HepG2 (cell line): Measurements from ENCODE around the gene CBLC. TPM values are rescaled to one million over a fixed set of nuclear protein-coding genes. Genes with fewer than 3 reads are reported as not detected.

Experiments used
- GFI1 ChIP-seq: sonication (generic); formaldehyde crosslinking; IDR thresholded peaks from 2 replicates; pipeline ENCODE4 v1.5.0; 2020; ENCODE audit warnings: missing genetic modification reagents, mild to moderate bottlenecking, borderline replicate concordance
- GLI4 ChIP-seq: sonication (generic); formaldehyde crosslinking; IDR thresholded peaks from 2 replicates; pipeline ENCODE4 v1.5.1; 2020; ENCODE audit warnings: missing genetic modification reagents, mild to moderate bottlenecking, moderate library complexity, borderline replicate concordance
- KMT2B ChIP-seq: IDR thresholded peaks from 2 replicates; pipeline ENCODE4 v1.6.1; 2016; ENCODE audit warnings: missing genetic modification reagents, missing compliant biosample characterization
- REL ChIP-seq: sonication (generic); formaldehyde crosslinking; conservative IDR thresholded peaks from 2 replicates; pipeline ENCODE4 v1.8.0; 2022; ENCODE audit warnings: mild to moderate bottlenecking, missing genetic modification reagents, moderate library complexity
- SOX6 ChIP-seq, 2 experiments: fragments of 450-650 bp in 1 of 2; sonication (generic) in 1 of 2; formaldehyde crosslinking in 1 of 2; IDR thresholded peaks; 2 replicates each; pipeline versions ENCODE4 v1.4.0 to v1.6.1; 2017 to 2020; ENCODE audit warnings: antibody characterized with exemption in 1 of 2, mild to moderate bottlenecking in 1 of 2, missing genetic modification reagents in 1 of 2
- ZNF224 ChIP-seq: sonication (generic); formaldehyde crosslinking; IDR thresholded peaks from 2 replicates; pipeline ENCODE4 v1.5.0; 2020; ENCODE audit warnings: mild to moderate bottlenecking, missing genetic modification reagents
- ZNF260 ChIP-seq: sonication (generic); formaldehyde crosslinking; IDR thresholded peaks from 2 replicates; pipeline ENCODE4 v1.4.0; 2020; ENCODE audit warnings: missing genetic modification reagents, low read depth, mild to moderate bottlenecking, borderline replicate concordance
- ZNF598 ChIP-seq: sonication (generic); formaldehyde crosslinking; IDR thresholded peaks from 2 replicates; pipeline ENCODE4 v1.5.1; 2020; ENCODE audit warnings: mild to moderate bottlenecking, missing genetic modification reagents, borderline replicate concordance
- polyA plus RNA-seq, 8 experiments: library from polyadenylated mRNA; depleted of rRNA in 3 of 8; stranded (reverse) in 7 of 8; unstranded in 1 of 8; fragments of >200 nt; fragmentation: Illumina TruSeq in 4 of 8; extraction: Trizol in 4 of 8; gene quantifications; 2 replicates each; pipeline versions ENCODE4 v1.2.1 to v1.2.3, GENCODE V29; 2011 to 2016; ENCODE audit warnings: low read depth in 4 of 8, missing spikeins in 1 of 8, mixed read lengths in 1 of 8; ENCODE audit not compliant: insufficient read depth in 1 of 8
- total RNA-seq, 5 experiments: library from RNA; depleted of rRNA; stranded (reverse); fragments of >200 nt; fragmentation: Illumina TruSeq; extraction: Trizol; gene quantifications; 2 replicates each; pipeline ENCODE4 v1.2.3, GENCODE V29; 2016; ENCODE audit warnings: low read depth in 1 of 5
- TF ChIP-seq, protein P1 (sequence below), 2 experiments: sonication (generic) in 1 of 2; formaldehyde crosslinking in 1 of 2; IDR thresholded peaks; 2 replicates each; pipeline versions ENCODE4 v1.6.1 to v1.9.0; 2014 to 2022; ENCODE audit warnings: antibody characterized with exemption in 1 of 2, borderline replicate concordance in 1 of 2, inconsistent platforms in 1 of 2, low read depth in 1 of 2, missing genetic modification reagents in 1 of 2
- TF ChIP-seq, protein P2 (sequence below): sonication (generic); formaldehyde crosslinking; conservative IDR thresholded peaks from 2 replicates; pipeline ENCODE4 v1.5.0; 2020; ENCODE audit warnings: missing genetic modification reagents
- TF ChIP-seq, protein P3 (sequence below): IDR thresholded peaks from 2 replicates; pipeline ENCODE4 v1.6.1; 2012; ENCODE audit warnings: inconsistent platforms
- TF ChIP-seq, protein P4 (sequence below): sonication (generic); formaldehyde crosslinking; conservative IDR thresholded peaks from 2 replicates; pipeline ENCODE4 v1.4.0; 2020; ENCODE audit warnings: missing genetic modification reagents
- TF ChIP-seq, protein P5 (sequence below): IDR thresholded peaks from 2 replicates; pipeline ENCODE4 v1.6.1; 2016; ENCODE audit warnings: mild to moderate bottlenecking, missing biosample characterization, missing genetic modification reagents
- TF ChIP-seq, protein P6 (sequence below): sonication (generic); formaldehyde crosslinking; IDR thresholded peaks from 2 replicates; pipeline ENCODE4 v1.8.0; 2022; ENCODE audit warnings: missing genetic modification reagents, mild to moderate bottlenecking, inconsistent platforms, borderline replicate concordance

Gene CBLC
- total and polyA plus RNA-seq, 2 of the 13 experiments (the other 11 are each of a cell fraction or from before 2014, with no cell fraction given) = 1.8 to 2.6 TPM

DNA sequence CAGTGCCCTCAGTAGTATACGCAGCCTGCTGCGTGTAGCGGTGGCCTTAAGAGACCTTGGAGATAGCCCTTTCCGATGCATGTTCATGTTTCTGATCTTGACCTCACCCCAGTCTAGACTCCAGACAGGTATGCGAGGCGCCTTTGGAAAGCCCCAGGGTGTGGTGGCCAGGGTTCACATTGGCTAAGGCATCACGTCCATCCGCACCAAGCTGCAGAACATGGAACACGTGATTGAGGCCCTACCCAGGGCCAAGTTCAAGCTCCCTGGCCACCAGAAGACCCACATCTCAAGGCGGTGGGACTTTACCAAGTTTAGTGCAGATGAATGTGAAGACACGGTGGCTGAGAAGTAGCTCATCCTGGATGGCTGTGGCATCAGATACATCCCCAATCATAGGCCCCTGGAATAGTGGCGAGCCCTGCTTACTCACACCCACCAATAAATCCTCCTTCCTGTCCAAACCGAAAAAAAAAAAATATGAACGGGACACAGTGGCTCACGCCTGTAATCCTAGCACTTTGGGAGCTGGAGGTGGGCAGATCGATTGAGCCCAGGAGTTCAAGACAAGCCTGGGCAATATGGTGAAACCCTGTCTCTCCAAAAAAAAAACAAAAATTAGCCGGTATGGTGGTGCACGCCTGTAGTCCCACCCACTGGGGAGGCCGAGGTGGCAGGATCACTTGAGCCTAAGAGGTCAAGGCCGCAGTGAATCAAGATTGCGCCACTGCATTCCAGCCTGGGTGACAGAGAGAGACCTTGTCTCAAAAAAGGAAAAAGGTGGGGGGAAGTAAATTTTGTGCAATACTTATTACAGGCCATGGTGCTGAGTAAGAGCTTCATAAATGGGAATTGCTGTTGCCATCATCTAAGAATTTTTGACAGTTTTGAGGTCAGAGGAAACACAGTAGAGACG, 12.4 kb upstream of the CBLC start (continued):
- TF ChIP-seq, protein P1, sequence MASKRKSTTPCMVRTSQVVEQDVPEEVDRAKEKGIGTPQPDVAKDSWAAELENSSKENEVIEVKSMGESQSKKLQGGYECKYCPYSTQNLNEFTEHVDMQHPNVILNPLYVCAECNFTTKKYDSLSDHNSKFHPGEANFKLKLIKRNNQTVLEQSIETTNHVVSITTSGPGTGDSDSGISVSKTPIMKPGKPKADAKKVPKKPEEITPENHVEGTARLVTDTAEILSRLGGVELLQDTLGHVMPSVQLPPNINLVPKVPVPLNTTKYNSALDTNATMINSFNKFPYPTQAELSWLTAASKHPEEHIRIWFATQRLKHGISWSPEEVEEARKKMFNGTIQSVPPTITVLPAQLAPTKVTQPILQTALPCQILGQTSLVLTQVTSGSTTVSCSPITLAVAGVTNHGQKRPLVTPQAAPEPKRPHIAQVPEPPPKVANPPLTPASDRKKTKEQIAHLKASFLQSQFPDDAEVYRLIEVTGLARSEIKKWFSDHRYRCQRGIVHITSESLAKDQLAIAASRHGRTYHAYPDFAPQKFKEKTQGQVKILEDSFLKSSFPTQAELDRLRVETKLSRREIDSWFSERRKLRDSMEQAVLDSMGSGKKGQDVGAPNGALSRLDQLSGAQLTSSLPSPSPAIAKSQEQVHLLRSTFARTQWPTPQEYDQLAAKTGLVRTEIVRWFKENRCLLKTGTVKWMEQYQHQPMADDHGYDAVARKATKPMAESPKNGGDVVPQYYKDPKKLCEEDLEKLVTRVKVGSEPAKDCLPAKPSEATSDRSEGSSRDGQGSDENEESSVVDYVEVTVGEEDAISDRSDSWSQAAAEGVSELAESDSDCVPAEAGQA (IDR thresholded peaks at IDR 0.05; ENCODE audit: low read depth) = no peak
- TF ChIP-seq, protein P1 (CRISPR knock-in tag; IDR thresholded peaks at IDR 0.05; ENCODE audit: borderline replicate concordance) = no peak
- peak; percentile 40; the same call in 1 of the 2 replicates for TF ChIP-seq GFI1 (CRISPR knock-in tag)
- TF ChIP-seq, protein P2, sequence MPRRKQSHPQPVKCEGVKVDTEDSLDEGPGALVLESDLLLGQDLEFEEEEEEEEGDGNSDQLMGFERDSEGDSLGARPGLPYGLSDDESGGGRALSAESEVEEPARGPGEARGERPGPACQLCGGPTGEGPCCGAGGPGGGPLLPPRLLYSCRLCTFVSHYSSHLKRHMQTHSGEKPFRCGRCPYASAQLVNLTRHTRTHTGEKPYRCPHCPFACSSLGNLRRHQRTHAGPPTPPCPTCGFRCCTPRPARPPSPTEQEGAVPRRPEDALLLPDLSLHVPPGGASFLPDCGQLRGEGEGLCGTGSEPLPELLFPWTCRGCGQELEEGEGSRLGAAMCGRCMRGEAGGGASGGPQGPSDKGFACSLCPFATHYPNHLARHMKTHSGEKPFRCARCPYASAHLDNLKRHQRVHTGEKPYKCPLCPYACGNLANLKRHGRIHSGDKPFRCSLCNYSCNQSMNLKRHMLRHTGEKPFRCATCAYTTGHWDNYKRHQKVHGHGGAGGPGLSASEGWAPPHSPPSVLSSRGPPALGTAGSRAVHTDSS (CRISPR knock-in tag) = no peak
- TF ChIP-seq ZNF224 (CRISPR knock-in tag) = no peak
- TF ChIP-seq, protein P3, sequence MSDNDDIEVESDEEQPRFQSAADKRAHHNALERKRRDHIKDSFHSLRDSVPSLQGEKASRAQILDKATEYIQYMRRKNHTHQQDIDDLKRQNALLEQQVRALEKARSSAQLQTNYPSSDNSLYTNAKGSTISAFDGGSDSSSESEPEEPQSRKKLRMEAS = peak; percentile 6; the same call in 1 of the 2 replicates
- TF ChIP-seq, protein P4, sequence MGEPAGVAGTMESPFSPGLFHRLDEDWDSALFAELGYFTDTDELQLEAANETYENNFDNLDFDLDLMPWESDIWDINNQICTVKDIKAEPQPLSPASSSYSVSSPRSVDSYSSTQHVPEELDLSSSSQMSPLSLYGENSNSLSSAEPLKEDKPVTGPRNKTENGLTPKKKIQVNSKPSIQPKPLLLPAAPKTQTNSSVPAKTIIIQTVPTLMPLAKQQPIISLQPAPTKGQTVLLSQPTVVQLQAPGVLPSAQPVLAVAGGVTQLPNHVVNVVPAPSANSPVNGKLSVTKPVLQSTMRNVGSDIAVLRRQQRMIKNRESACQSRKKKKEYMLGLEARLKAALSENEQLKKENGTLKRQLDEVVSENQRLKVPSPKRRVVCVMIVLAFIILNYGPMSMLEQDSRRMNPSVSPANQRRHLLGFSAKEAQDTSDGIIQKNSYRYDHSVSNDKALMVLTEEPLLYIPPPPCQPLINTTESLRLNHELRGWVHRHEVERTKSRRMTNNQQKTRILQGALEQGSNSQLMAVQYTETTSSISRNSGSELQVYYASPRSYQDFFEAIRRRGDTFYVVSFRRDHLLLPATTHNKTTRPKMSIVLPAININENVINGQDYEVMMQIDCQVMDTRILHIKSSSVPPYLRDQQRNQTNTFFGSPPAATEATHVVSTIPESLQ (CRISPR knock-in tag) = no peak
- no peak for TF ChIP-seq GLI4 (CRISPR knock-in tag)
- no peak for TF ChIP-seq SOX6 (IDR thresholded peaks at IDR 0.05)
- peak; percentile 76 for TF ChIP-seq SOX6 (CRISPR knock-in tag; IDR thresholded peaks at IDR 0.05)
- TF ChIP-seq, protein P5, sequence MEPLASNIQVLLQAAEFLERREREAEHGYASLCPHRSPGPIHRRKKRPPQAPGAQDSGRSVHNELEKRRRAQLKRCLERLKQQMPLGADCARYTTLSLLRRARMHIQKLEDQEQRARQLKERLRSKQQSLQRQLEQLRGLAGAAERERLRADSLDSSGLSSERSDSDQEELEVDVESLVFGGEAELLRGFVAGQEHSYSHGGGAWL (CRISPR knock-in tag) = no peak
- no peak for TF ChIP-seq REL (CRISPR knock-in tag)
- TF ChIP-seq ZNF260 (CRISPR knock-in tag) = no peak
- TF ChIP-seq, protein P6, sequence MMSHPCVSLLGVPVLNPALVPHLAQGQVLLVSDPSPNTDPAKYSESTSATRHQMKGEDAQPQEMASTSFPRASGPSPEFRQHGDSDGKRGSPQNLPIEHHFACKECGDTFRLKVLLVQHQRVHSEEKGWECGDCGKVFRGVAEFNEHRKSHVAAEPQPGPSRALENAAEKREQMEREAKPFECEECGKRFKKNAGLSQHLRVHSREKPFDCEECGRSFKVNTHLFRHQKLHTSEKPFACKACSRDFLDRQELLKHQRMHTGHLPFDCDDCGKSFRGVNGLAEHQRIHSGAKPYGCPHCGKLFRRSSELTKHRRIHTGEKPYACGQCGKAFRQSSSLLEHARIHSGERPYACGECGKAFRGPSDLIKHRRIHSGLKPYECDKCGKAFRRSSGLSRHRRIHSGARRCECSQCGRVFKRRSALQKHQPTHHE = no peak
- TF ChIP-seq ZNF598 = peak; percentile 60; the same call in 1 of the 2 replicates
- TF ChIP-seq KMT2B (CRISPR knock-in tag) = no peak
